Nephron progenitor cell (in vitro differentiated cells): ENCODE measurements around the gene TRUB1.
A peak's percentile ranks its signal among the peaks of the same experiment; 100 is the strongest.

ENCODE experiments used
- DNase-seq: peaks from one replicate; pipeline ENCODE4 v3.0.0; 2021
- H3K27ac Mint-ChIP-seq: 2 replicates; pipeline ENCODE4 v1.8.0; 2021; ENCODE audit warnings: mild to moderate bottlenecking, moderate library complexity, mixed read lengths
- H3K27me3 Mint-ChIP-seq: 2 replicates; pipeline ENCODE4 v1.8.0; 2021; ENCODE audit warnings: mild to moderate bottlenecking, low read depth, mixed read lengths; ENCODE audit not compliant: poor library complexity
- H3K36me3 Mint-ChIP-seq: 2 replicates; pipeline ENCODE4 v1.8.0; 2021; ENCODE audit warnings: low read depth, mixed read lengths
- H3K4me1 Mint-ChIP-seq: 2 replicates; pipeline ENCODE4 v1.8.0; 2021; ENCODE audit warnings: mixed read lengths
- H3K4me3 Mint-ChIP-seq: 2 replicates; pipeline ENCODE4 v1.8.0; 2021; ENCODE audit warnings: mild to moderate bottlenecking, moderate library complexity, mixed read lengths
- H3K9me3 Mint-ChIP-seq: 2 replicates; pipeline ENCODE4 v1.8.0; 2021; ENCODE audit warnings: mild to moderate bottlenecking, moderate library complexity, mixed read lengths
- TF ChIP-seq, protein P1 (sequence below): fragments of 200-600 bp; sonication (generic); IDR thresholded peaks from 2 replicates; pipeline ENCODE4 v1.5.0; 2021; ENCODE audit warnings: antibody characterized with exemption

Gene TRUB1

DNA sequence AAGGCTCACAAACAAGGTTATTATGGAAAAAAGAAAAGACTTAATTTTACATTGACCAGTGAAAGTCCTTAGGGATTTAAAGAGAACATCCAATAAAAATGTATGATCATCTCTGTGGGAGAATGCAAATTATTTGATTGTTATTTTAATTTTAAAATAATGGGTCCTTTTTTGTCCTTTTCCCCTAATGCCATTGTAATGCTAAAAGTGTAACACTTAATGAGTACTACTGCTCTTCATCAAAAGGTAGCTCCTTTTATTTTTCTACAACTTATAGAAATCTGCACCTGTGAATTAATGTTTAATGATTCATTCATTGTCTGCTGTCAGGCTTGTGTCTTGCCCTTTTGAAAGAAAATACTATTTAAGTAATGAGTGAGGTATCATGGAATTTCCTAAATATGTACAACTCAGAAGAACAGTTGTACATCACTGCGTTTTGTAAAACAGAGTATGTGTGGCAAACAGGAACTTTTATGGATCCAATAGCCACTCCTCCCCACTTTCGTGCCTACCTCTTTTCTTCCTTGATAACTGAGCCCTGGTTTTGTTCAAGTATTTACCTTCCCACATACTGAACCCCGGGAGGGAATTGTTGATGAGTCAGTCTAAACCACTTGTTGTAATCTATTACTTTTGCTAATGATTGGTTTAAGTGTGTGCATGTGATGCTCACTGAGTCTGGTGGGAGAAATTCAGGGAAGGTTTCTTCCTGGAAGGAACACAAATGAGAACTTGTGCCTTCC lies 19.9 kb upstream of the TRUB1 start:
- no peak overlapping the region for H3K4me3 Mint-ChIP-seq
- H3K4me1 Mint-ChIP-seq = peaks cover 33% of the 10 kb centered on the region
- peaks cover 7% of the 10 kb centered on the region for H3K9me3 Mint-ChIP-seq
- H3K27ac Mint-ChIP-seq = no peak overlapping the region
- H3K36me3 Mint-ChIP-seq = no peaks in the 10 kb centered on the region
- DNase-seq = no peak
- TF ChIP-seq, protein P1, sequence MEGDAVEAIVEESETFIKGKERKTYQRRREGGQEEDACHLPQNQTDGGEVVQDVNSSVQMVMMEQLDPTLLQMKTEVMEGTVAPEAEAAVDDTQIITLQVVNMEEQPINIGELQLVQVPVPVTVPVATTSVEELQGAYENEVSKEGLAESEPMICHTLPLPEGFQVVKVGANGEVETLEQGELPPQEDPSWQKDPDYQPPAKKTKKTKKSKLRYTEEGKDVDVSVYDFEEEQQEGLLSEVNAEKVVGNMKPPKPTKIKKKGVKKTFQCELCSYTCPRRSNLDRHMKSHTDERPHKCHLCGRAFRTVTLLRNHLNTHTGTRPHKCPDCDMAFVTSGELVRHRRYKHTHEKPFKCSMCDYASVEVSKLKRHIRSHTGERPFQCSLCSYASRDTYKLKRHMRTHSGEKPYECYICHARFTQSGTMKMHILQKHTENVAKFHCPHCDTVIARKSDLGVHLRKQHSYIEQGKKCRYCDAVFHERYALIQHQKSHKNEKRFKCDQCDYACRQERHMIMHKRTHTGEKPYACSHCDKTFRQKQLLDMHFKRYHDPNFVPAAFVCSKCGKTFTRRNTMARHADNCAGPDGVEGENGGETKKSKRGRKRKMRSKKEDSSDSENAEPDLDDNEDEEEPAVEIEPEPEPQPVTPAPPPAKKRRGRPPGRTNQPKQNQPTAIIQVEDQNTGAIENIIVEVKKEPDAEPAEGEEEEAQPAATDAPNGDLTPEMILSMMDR = no peak
- peaks cover 3% of the 10 kb centered on the region for H3K27me3 Mint-ChIP-seq

DNA sequence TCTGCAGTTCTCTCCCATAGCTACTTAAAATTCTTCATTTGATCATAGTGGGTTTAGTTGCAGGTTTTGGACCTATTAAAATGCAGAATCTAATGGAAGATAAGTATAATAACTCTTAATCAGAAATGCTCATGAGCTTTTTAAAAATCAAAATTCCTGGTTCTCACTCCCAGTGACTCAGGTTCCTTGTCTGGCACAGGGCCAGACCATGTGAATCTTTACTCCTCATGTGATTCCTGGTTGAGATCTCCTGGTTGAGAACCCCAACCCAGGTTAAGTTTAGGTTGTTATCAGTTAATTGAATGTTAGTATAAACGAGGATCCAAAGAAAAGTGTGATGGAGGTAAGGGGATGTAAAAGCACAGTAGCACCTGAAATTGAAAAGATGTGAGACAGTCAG lies 17.5 kb upstream of the TRUB1 start:
- Mint-ChIP-seq H3K27me3 (peaks cover 3% of the 10 kb centered on the region), H3K36me3 (peaks cover 9% of the 10 kb centered on the region), H3K27ac (no peak overlapping the region), H3K4me3 (no peak overlapping the region), H3K9me3 (peaks cover 17% of the 10 kb centered on the region), H3K4me1 (peaks cover 20% of the 10 kb centered on the region)
- no peak for DNase-seq
- TF ChIP-seq, protein P1 = no peak

DNA sequence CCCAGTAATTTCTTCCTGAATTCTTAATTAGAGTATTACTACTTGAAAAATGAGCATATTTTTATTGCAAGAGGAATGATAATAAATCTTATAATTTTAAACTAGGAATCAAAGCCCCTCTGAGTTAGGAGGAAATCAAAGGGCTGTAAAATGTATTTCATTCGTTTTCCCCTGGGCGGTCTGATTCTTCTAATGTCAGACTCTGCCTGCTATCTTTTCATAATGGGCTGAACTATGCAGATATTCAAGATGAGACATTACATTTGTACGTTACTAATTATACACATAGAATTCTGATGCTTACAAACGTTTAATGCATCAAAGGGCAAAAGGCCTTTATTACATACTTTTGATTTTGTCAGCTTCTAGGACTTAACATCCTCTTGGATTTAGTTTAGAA lies 16.0 kb upstream of the TRUB1 start:
- Mint-ChIP-seq H3K4me1 (peaks cover 27% of the 10 kb centered on the region), H3K36me3 (peaks cover 9% of the 10 kb centered on the region), H3K27ac (no peak overlapping the region), H3K27me3 (peaks cover 3% of the 10 kb centered on the region), H3K4me3 (no peak overlapping the region), H3K9me3 (peaks cover 17% of the 10 kb centered on the region)
- TF ChIP-seq, protein P1 = no peak
- no peak for DNase-seq

DNA sequence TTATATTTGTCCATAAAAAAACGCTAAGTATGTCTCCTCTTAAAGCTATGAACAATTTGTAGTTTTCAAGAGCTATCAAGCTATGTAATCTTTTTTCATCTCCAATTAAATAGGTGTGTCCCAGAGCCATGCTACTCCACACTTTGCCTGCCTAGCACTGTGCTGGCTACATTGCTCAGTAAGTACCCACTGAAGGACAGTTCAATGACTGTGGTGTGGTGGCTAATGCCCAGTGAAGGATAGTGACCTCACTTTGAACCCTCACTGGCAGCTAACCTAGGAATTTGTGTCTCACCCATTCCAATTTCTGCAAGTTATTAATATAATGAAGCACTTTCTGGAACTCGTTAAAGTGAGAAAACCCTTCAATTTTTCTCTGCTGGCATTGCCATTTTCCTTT lies 14.4 kb upstream of the TRUB1 start:
- DNase-seq = no peak
- Mint-ChIP-seq H3K36me3 (peaks cover 9% of the 10 kb centered on the region), H3K4me3 (no peak overlapping the region), H3K4me1 (peaks cover 34% of the 10 kb centered on the region), H3K27ac (no peak overlapping the region), H3K27me3 (peaks cover 3% of the 10 kb centered on the region), H3K9me3 (peaks cover 17% of the 10 kb centered on the region)
- TF ChIP-seq, protein P1 = no peak

DNA sequence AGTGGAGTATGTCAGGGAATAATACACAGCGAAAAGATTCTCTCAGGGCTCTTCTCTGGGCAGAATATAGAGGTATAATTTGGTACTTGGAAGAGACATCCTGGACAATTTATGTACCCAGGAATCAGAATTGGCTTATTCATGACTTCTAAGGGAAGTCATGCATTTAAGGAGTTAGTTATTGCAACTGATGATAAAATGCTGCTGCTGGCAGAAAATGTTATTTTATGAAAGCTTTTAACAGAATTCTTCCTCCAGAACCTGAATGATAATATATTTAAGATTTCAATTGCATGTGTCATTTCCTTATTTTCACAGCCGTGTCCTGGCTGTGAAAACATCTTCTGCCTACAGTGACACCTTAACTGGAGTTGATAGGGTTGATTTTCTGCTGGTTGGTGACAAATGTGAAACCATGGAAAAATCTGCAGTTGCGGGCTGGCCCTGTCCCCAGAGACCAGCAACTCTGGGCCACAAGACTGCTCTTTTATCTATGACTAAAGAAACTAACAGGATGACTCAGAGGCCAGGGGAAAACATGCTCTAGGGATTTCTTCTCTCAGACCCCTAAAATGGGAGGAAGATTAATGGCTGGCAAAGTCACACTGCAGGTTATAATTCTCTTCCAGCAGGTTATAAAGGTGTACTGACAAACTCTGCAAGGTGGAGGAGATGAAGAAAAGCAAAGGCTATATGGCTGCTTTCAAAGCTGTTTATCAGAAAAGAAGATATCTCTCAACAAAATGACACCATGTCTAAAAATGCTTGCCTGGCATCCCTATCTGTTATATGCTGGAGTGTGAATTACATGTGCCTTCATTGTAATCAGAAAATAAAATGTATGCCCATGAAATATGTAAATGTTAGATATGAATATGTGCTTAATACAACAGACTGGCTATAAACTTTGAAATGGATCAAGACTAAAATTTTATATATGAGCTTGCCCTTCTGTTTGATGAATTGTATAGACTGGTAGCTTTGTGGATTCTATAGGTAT lies 12.1 kb upstream of the TRUB1 start:
- TF ChIP-seq, protein P1 = no peak

More for the DNA sequence above, 12.1 kb upstream of the TRUB1 start:
- Mint-ChIP-seq H3K9me3 (peaks cover 18% of the 10 kb centered on the region), H3K27me3 (peaks cover 5% of the 10 kb centered on the region), H3K4me3 (peak overlapping the region; percentile 45), H3K36me3 (peaks cover 9% of the 10 kb centered on the region), H3K27ac (peak overlapping the region; percentile 88), H3K4me1 (peaks cover 27% of the 10 kb centered on the region)
- peak; percentile 25 for DNase-seq
